NCI-H526 (cell line): ENCODE measurements around the gene EIPR1.

Experiments used
- DNase-seq, 2 experiments: peaks; one replicate each; lab custom pipeline; 2025; lab: John Stamatoyannopoulos, UW

The EIPR1 gene

GRCh38 chr2:3246928-3247714 lies 130.5 kb downstream of the EIPR1 start:
- DNase-seq = no peak

DNA sequence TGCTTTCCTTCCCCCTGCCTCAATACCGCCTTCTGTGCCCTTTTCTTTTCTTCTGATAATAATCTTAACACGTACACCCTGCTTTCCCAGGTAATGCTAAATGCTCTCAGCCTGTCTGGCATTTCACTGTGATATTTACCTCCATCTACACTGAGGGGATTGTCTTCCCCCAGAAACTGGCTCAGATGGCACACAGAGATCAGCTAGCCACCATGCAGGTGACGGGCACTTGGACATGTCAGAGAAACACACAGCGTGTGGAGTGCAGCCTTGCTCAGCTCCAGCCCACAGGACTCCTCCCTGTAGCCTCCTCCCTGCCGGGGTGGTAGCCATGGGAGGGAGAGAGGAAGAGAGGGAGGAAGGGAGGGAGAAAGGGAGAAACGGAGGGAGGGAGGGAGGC lies 131.2 kb downstream of the EIPR1 start:
- DNase-seq = no peak

DNA sequence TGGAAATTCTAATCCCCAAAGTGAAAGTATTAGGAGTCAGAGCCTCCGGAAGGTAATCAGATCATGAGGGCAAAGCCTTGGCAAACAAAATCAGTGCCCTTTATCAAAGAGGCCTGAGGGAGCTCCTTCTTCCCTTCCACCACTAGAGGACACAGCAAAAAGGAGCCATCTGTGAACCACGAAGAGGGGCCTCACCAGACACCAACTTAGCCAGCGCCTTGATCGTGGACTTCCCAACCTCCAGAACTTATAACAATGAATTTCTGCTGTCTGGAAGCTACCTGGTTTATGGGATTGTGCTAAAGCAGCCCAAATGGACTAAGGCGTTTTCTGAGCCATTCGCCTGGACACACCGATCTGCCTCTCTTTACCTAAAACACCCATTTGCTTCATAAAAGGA lies 133.1 kb downstream of the EIPR1 start:
- DNase-seq = no peak

GRCh38 chr2:3243804-3244203 lies 133.8 kb downstream of the EIPR1 start:
- DNase-seq = no peak

DNA sequence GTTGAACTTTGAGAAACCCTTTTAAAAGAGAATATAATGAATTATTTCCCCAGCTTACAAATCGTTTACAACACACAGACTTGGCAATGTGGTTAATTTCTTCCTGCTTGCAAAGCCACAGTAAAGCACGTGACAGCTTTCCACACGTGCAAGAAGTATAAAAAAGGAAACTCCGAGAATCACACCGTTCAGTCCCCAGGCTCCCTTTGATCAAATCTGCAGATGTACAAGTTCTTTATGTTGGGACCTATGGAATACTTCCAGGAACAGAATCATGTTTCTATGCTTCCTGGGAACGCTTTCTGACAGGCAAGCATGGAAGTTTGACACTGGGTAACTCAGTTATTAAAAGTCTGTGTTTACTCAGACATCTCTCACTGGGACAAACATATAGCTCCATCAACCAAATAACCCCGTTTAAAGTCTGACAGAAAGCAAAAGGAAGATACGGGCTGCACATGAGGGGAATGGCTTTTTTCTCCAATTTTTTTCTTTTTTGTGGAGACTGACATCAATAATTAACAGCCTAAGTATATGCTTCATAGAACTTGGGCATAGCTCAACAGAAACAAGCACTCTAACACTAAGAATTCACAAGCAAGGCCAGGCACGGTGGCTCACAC lies 134.8 kb downstream of the EIPR1 start:
- DNase-seq = no peak

DNA sequence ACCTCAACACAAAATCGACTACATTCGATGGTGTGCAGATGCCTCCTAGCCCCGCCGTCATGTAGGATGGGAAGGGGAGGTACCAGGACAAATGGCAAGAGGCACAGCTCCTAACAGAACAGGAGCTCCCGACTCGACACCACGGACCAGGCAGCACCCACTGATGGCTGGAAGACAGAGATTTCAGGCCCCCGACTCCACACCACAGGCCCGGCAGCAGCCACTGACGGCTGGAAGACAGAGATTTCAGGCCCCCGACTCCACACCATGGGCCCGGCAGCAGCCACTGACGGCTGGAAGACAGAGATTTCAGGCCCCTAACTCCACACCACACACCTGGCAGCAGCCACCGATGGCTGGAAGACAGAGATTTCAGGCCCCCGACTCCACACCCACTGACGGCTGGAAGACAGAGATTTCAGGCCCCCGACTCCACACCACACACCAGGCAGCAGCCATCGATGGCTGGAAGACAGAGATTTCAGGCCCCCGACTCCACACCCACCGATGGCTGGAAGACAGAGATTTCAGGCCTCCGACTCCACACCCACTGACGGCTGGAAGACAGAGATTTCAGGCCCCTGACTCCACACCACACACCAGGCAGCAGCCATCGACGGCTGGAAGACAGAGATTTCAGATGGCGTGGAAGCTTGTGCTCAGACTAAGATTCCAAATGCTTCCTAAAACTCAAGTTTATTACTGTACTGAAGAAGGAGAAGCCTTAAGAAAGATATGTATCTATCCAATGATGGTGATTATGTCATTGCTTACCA lies 135.5 kb downstream of the EIPR1 start:
- DNase-seq = no peak

- DNase-seq = no peak
These were observed 138.4 kb downstream of the EIPR1 start for GRCh38 chr2:3238951-3239841.

DNA sequence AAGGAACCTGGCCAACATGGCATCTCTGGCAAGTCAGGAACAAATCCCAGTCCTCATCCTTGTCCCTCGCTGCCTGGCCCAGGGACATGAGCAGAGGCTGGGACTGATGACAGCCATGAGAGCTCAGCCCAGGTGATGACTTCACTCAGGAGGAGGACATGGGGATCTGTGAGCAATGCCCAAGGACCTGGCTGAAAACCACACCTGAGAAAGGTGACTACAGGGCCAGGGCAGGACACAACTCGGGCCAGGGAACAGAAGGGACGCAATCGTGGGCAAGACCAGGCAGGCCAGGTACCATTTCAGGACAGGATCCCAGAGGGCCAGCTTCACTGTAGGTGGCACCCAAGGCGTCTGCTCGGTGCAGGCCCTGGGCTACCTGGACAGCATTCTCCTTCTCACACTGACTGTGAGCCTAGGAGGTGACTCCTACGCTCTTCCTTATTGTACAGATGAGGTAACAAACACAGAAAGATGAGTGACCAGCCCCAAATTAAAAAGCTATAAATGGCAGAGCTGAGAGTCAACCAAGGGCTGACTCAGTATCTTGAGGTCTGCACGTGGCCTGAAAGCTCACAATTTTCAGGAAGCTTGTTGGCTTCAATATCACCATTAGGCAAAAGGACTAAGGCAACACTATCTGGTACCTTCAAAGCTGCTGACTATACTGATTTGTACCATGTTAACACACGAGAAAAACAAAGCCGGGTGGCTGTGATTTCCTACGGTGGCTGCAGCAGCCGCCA lies 141.1 kb downstream of the EIPR1 start:
- no peak for DNase-seq

GRCh38 chr2:3233877-3234276 lies 143.7 kb downstream of the EIPR1 start:
- DNase-seq = no peak

DNA sequence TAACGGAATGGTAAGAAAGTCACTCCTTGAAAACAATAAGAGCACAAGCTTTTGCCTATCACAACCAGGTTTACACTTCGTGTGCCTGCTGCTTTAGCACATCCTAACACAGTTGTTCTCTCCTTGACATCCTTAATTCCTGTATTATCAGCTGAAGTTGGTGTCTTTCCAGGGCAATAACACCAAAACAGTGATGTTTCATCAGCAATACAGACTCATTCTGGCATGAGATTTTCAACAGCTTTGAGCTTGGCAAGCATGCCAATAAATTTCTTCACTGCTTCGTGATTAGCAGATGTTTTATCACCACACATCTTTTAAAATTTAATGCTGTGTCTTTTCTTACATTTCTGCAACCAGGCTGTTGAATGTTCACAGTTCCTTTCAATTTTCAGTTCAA lies 148.4 kb downstream of the EIPR1 start:
- no peak for DNase-seq

DNA sequence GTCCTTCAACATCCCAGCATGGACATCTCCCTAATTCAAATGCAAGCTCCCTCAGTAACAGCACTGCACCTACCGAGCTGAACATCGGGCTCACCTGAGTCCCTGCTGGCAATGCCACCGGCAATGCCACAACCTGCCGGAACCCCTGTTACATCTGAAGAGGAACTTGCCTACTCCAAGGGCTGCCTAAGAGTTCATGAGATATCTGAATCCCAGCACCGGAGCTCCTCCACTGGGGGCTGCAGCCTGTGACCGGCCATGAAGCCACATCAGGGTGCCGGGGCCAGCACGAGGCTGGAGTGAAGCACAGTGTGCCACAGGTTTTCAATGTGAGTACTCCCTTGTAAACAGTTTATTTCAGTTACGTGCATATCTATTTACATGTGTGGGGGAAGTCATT lies 152.9 kb downstream of the EIPR1 start:
- DNase-seq = no peak

GRCh38 chr2:3223080-3223923 lies 154.3 kb downstream of the EIPR1 start:
- no peak for DNase-seq

- no peak for DNase-seq
These were observed 155.0 kb downstream of the EIPR1 start for GRCh38 chr2:3222636-3223035.

GRCh38 chr2:3219536-3219935 lies 158.1 kb downstream of the EIPR1 start:
- no peak for DNase-seq

DNA sequence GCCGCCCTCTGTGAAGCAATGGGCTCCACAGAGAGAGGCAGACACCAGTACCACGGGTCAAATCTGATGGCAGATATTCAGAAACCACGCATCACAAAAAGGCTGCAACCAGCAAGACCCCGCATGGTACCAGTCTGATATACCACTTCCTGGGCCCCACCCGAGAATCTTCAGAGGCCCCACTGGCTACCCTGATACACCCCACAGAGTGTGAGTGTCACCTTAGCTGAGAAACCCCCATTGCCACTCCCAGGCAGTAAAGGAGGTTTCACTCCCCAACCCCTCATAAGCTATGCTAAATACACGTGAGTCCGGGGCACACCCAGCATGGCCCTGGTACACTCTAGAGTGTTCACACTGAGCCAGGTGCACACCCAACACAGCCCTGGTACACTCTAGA lies 160.0 kb downstream of the EIPR1 start:
- no peak for DNase-seq

- no peak for DNase-seq
These were observed 160.7 kb downstream of the EIPR1 start for GRCh38 chr2:3216841-3217495.

- DNase-seq = no peak
These were observed 162.7 kb downstream of the EIPR1 start for GRCh38 chr2:3214806-3215404.

GRCh38 chr2:3214065-3214464 lies 163.6 kb downstream of the EIPR1 start:
- no peak for DNase-seq

DNA sequence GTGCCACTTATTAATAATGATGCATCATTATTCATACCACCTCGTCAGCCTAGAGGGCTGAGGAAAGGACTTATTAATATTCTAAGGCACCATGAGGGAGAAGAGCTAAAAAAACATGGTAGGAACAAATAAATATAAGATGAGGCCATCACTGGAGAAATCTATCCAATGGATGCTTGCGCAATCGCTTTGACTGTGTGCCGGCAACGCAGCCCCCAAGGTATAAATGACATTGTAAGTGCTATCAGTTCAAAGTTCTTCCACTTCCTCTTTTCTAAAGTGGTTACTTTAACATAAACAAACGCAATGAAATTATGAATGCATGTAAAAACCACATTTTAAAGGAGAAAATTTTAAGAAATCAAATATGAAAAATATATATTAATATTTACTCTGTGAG lies 164.6 kb downstream of the EIPR1 start:
- DNase-seq = no peak

GRCh38 chr2:3212061-3212362 lies 165.6 kb downstream of the EIPR1 start:
- DNase-seq = no peak
